Fibroblast of skin of abdomen (primary cell): ENCODE data around the gene SLC11A2.
"Not testable (repeated sequence)": the region's sequence is repeated elsewhere in the genome, so short reads cannot be mapped to it uniquely, and the experiment has no call there.

Source experiments
- DNase-seq: peaks from one replicate; pipeline ENCODE4 v3.0.0-alpha.2; 2013

SLC11A2 gene

GRCh38 chr12:50947933-50948626, 78.1 kb downstream of the SLC11A2 start:
- no peak for DNase-seq

GRCh38 chr12:50937653-50938052, 88.5 kb downstream of the SLC11A2 start:
- no peak for DNase-seq

DNA sequence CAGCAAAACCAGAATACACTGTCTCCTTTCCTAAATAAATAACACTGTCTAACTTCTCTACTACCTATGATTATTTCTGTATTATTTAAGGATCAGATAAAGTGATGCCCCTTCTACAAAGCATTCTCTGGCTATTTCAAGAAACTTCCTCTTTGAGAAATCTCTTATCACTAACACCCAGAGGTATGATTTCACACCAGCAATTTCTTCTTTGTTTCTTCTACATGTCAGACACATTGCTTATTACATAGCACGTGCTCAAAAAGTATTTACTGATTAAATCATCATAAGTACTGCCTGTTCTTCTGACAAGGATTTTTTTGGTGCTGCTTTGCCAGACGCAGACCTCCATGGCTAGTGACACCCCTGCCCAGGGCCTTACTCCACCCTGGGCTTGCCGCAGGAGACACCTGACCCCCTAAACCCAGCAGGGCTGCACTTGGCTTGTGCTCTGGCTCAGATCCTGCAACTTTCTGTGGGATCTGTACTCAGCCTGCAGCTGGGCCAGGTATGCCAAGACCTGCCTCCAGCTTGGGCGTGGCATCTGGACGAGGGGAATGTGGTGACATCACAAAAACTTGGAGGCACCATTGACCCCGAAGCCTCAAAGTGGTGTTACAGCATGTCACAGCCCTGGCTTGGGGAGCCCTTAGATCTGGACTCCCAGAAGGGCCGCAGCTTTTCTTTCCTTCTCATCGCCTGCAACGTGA, 89.2 kb downstream of the SLC11A2 start:
- no peak for DNase-seq

DNA sequence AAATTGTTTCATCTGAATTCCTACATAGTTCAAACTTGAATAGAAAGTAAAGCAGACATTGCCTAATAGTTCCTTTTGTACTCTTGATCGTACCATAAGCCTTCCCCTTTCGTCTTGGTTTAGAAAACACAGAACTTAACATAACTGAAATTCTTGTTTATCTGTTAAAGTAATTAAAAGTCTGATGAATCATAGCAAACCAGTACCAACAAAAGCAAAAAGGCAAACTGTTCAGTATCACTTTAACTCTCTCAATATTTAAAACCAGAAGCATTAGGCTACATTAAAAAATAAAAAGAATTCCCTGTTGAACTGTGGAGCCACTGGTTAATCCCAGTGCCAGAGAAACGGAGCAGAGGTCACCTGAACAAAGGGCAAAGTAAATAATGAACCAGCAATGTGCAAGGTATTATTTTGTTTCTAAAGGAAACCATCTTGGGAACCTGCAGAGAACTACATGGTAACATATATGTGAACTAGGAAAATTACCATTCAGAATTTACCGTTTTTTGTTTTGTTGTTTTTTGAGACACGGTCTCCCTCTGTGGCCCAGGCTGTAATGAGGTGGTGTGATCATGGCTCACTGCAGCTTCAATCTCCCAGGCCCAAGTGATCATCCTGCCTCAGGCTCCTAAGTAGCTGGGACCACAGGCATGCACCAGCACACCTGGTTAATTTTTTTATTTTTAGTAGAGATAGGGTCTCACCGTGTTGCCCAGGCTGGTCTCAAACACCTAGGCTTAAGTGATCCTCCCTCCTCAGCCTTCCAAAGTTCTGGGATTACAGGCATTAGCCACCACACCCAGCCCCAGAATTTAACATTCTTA, 91.0 kb downstream of the SLC11A2 start:
- DNase-seq, result peak; percentile 17

- no peak for DNase-seq
Observed at GRCh38 chr12:50934371-50934851, 91.8 kb downstream of the SLC11A2 start.

DNA sequence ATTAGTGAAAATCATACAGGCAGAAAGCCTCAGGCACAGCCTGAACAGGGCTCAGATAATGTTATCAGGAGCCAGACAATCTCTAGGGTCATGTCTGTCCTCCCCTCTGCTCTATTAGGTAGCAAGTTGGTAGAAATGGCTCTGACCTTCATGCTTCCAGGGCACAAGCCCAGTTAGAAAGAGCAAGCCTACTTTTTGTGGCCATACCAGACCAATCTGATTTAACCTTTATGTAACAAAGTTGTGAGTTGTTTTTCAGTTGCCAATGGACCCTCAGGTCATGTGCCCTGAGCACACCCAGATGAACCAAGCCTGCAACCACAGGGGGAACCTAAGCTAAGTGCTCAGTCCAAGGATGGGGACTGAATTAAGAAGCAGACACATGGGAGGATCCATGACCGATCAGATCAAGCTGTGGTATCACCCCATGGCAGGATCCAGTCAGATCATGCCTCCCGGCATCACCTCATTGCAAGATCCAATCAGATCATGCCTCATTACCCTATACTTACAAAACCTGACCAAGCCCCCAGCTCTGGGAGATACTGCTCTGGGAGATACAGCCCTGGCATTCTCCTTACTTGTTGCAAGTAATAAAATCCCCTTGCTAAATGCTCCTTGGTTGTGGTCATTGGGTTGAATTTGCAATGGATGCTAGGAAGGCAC, 92.6 kb downstream of the SLC11A2 start:
- DNase-seq, result no peak

DNA sequence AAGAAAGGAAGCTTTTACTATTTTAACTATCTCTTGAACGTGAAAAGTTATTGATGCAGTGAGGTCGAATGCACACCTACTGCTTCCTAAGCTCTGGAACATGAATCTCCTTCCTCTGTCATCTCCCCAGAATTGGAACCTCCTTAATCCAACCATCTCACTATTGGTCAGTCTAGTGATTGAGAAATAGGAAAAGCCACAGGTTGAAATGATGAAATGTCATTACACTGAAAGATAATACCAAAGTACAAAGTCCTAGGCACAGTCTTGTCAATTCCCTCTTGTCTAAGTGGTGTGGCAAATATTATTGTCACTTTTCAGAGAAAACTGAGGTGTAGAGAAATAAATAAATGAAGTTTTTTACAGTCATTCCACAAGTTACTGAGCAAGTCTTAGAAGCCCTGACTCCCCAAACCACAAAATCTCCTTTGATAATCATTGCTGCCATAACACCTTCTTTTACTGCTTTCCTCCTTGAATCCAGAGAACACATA, 93.3 kb downstream of the SLC11A2 start:
- no peak for DNase-seq

DNA sequence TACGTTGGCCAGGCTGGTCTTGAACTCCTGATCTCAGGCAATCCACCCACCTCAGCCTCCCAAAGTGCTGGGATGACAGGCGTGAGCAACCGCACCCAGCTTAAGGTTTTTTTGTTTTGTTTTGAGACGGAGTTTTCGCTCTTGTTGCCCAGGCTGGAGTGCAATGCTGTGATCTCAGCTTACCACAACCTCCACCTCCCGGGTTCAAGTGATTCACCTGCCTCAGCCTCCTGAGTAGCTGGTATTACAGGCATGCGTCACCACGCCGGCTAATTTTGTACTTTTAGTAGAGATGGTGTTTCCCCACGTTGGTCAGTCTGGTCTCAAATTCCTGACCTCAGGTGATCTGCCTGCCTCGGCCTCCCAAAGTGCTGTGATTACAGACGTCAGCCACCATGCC, 95.7 kb downstream of the SLC11A2 start:
- DNase-seq, result not testable (repeated sequence)

- DNase-seq, result no peak
Observed at GRCh38 chr12:50929831-50930230, 96.4 kb downstream of the SLC11A2 start.
